ENCODE data around the gene NCAM2. TPM values are rescaled to one million over a fixed set of nuclear protein-coding genes. Genes with fewer than 3 reads are reported as not detected.

NCAM2 gene
- total and polyA plus RNA-seq, 2 donors (not counting 3 experiments of a cell fraction or from before 2014, with no cell fraction given): 0.11 to 0.27 TPM

- Histone ChIP-seq H3K4me3 (replicated peaks in 1 of 3; ENCODE audit: insufficient read depth in 1 of 3, low read depth in 1 of 3, low read length in 3 of 3) (no peak overlapping the region), H3K27ac (ENCODE audit: insufficient read depth, low read depth, low read length) (no peak overlapping the region), H3K9me3 (replicated peaks; ENCODE audit: control insufficient read depth, insufficient read depth, low read length) (no peaks in the 10 kb centered on the region), H4K20me1 (replicated peaks; ENCODE audit: control insufficient read depth, extremely low read depth, insufficient read depth, low read length) (no peaks in the 10 kb centered on the region), H3K79me2 (ENCODE audit: control insufficient read depth, insufficient read depth, low read length) (no peaks in the 10 kb centered on the region), H3K36me3 (ENCODE audit: control insufficient read depth in 2 of 2, extremely low read depth in 1 of 2, insufficient read depth in 2 of 2, low read length in 2 of 2) (no peaks in the 10 kb centered on the region), H3K9me1 (replicated peaks; ENCODE audit: control insufficient read depth, extremely low read depth, insufficient read depth, low read length) (no peaks in the 10 kb centered on the region), H3K27me3 (ENCODE audit: control insufficient read depth in 2 of 2, insufficient read depth in 2 of 2, low read length in 2 of 2) (no peaks in the 10 kb centered on the region), H3K9ac (replicated peaks; ENCODE audit: extremely low read depth, insufficient read depth, low read length) (no peak overlapping the region), H3K4me2 (ENCODE audit: insufficient read depth, low read length) (no peak overlapping the region), H3K4me1 (ENCODE audit: control insufficient read depth, extremely low read depth, insufficient read depth, low read length) (no peaks in the 10 kb centered on the region), H2AFZ (ENCODE audit: low read depth, low read length) (no peak overlapping the region)
- intact Hi-C loops (cut with micrococcal nuclease): no loop called here
- POLR2A ChIA-PET: no interaction called here
- CTCF ChIA-PET: no interaction called here
- no TSS peak for BruUV-seq (replicated peaks)
- DNase-seq (ENCODE audit: low read depth, low spot score) (no peak), FAIRE-seq (no peak)
- dilution Hi-C loops (cut with MboI; ENCODE audit: extremely low pct_ligation_motif_present, low sequenced_read_pairs): no loop called here
- no peak for TF ChIP-seq MAX (IDR thresholded peaks at IDR 0.05; ENCODE audit: insufficient read depth, insufficient read length)
- TF ChIP-seq CTCF (IDR thresholded peaks at IDR 0.05; ENCODE audit: extremely low read depth in 1 of 2, insufficient read depth in 1 of 2, low read depth in 1 of 2, low read length in 2 of 2): no peak
- TF ChIP-seq EZH2 (IDR thresholded peaks at IDR 0.05; ENCODE audit: borderline replicate concordance, low read depth, low read length, severe bottlenecking): no peak
- no peak for TF ChIP-seq FOS (IDR thresholded peaks at IDR 0.05; ENCODE audit: borderline replicate concordance, insufficient read depth, low read length)
- no peak for TF ChIP-seq POLR2AphosphoS5 (IDR thresholded peaks at IDR 0.05; ENCODE audit: insufficient read depth, low read depth, low read length)
- no peak for TF ChIP-seq MYC (IDR thresholded peaks at IDR 0.05; ENCODE audit: low read depth, low read length)
- no peak for TF ChIP-seq POLR2A (IDR thresholded peaks at IDR 0.05; ENCODE audit: low read depth, low read length)
- no peak for TF ChIP-seq GATA2 (IDR thresholded peaks at IDR 0.05; ENCODE audit: insufficient read depth, insufficient read length, low read depth, low read length)
- TF ChIP-seq JUN (IDR thresholded peaks at IDR 0.05; ENCODE audit: borderline replicate concordance, insufficient read depth, insufficient read length, low read depth): no peak
These were observed 47.3 kb downstream of the NCAM2 start for GRCh38 chr21:21045518-21045917.
